Stomach (tissue), 4 donors: ENCODE measurements around the gene PARD3.

Source experiments
- EP300 ChIP-seq: sonication (generic); formaldehyde crosslinking; IDR thresholded peaks from one replicate; pipeline ENCODE4 v1.6.1; 2017; ENCODE audit warnings: antibody characterized with exemption
- POLR2A ChIP-seq, 4 donors: fragments of 450-650 bp; IDR thresholded peaks; one replicate each; pipeline ENCODE4 v1.6.1; 2016; ENCODE audit warnings: antibody characterized with exemption in 4 of 4, control low read depth in 2 of 4, mild to moderate bottlenecking in 1 of 4, moderate library complexity in 1 of 4
- POLR2AphosphoS5 ChIP-seq, 3 donors: sonication (generic); formaldehyde crosslinking; IDR thresholded peaks; one replicate each; pipeline ENCODE4 v1.6.1; 2016; ENCODE audit warnings: antibody characterized with exemption in 3 of 3
- TF ChIP-seq, protein P1 (sequence below), 7 experiments: fragments of 450-650 bp in 4 of 7; fragments of 200-600 bp in 3 of 7; sonication (generic) in 3 of 7; IDR thresholded peaks; one replicate each; pipeline ENCODE4 v1.5.1; 2016 to 2019; ENCODE audit warnings: antibody characterized with exemption in 7 of 7, control low read depth in 2 of 7, mild to moderate bottlenecking in 1 of 7

DNA sequence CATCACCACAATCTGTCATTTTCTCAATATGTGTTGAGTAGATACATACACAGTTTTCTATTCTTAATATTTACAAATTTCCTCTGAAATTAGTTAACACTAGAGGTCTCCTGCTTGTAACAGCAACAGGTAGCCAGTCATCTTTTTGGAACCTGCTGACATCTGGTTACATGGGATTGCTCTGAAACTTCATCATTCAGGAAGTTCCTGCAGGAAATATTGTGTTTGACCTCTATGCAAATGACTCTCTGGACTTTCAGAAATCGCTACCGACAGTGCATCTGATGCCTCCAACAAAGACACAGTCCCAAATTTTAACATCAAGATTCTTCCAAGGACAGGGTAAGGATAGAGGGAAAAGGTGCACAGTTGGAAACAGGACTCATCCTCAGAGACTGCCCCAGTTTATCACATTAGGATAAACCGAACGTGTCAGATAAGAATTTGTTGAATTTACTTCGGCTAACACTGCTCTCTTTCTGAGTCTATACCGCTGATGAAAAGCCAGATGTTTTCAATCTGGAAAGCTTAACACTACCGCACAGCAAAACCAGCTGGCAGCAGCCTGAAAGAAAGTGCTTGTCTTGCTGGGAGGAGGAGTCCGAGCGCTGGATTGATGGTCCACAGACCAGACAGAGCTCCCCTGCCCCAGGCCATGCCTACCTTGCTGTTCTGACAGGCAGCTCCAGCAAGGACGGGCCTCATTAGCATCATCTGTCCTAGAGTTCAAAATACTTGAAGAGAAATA lies 633.4 kb downstream of the PARD3 start:
- TF ChIP-seq, protein P1, sequence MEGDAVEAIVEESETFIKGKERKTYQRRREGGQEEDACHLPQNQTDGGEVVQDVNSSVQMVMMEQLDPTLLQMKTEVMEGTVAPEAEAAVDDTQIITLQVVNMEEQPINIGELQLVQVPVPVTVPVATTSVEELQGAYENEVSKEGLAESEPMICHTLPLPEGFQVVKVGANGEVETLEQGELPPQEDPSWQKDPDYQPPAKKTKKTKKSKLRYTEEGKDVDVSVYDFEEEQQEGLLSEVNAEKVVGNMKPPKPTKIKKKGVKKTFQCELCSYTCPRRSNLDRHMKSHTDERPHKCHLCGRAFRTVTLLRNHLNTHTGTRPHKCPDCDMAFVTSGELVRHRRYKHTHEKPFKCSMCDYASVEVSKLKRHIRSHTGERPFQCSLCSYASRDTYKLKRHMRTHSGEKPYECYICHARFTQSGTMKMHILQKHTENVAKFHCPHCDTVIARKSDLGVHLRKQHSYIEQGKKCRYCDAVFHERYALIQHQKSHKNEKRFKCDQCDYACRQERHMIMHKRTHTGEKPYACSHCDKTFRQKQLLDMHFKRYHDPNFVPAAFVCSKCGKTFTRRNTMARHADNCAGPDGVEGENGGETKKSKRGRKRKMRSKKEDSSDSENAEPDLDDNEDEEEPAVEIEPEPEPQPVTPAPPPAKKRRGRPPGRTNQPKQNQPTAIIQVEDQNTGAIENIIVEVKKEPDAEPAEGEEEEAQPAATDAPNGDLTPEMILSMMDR (IDR thresholded peaks at IDR 0.05) = no peak
- no peak for TF ChIP-seq POLR2AphosphoS5 (IDR thresholded peaks at IDR 0.05)
- TF ChIP-seq POLR2A (IDR thresholded peaks at IDR 0.05) = no peak
- no peak for TF ChIP-seq EP300
